HG02588 (cell line): ENCODE results near the gene EPHA8.

Experiments used
- ATAC-seq: cut with Tn5 transposase; IDR thresholded peaks from one replicate; pipeline ENCODE4 v1.9.1; 2021; ENCODE audit warnings: mild to moderate bottlenecking, moderate library complexity; ENCODE audit not compliant: unreplicated experiment

The EPHA8 gene

DNA sequence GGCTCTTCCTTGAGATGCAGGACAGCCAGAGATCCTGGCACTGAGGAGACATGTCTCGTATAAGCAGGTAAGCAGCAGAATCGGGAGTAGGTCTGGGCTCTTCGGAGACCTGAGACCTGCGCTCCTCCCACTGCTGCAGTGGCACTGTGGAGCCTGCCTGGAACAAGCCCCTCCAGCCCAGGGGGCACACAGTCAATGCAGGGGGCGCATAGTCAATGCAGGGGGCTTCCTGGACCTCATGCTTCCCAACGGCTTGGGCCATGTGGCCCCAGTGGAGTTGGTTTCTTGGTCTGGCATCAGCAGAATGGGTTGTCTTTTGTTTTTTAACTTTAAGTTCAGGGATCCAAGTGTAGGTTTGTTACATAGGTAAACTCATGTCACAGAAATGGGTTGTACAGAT is 27.9 kb upstream of the EPHA8 start:
- ATAC-seq, result no peak

DNA sequence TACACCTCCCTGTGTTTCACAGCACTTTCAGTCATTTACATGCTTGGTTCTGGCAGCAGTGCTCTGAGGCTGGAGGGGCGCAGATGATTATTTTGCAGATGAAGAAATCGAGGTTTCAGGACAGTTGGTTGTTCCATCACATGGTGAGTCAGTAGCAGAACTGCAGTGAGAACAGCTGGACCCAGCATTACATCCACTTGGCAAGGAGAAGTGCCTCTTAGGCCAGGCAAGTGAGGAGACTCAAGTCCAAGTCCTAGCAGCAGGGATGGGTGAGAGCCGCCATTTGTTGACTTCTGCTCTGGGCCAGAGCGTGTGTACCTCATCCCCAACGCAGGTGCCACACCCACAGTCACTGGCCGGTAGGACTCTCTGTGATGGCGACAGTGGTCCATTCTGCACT is 26.8 kb upstream of the EPHA8 start:
- ATAC-seq, result no peak

- no peak for ATAC-seq
Observed at GRCh38 chr1:22537441-22538139, 25.7 kb upstream of the EPHA8 start.

DNA sequence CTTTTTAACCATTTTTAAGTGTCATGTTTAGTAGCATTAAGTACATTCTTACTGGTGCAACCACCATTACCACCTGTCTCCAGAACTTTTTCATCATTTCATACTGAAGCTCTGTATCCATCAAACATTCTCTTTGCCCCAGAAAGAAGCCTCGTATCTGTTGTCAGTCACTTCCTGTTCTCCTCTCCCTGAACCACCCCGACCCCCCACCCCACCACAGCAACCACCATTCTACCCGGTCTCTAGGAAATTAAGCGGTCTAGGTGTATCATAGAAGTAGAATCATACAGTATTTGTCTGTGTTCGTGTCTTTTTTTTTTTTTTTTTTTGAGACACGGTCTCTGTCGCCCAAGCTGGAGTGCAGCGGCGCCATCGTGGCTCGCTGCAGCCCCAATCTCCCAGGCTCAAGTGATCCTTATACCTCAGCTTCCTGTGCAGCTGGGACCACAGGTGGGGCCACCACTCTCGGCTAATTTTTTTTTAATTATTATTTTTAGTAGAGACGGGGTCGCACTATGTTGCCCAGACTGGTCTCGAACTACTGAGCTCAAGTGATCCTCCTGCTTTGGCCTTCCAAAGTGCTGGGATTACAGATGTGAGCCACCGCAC is 23.7 kb upstream of the EPHA8 start:
- ATAC-seq, result no peak

GRCh38 chr1:22540337-22540736 is 23.0 kb upstream of the EPHA8 start:
- no peak for ATAC-seq

- ATAC-seq, result no peak
Observed at GRCh38 chr1:22542886-22543285, 20.4 kb upstream of the EPHA8 start.

GRCh38 chr1:22543679-22544078 is 19.6 kb upstream of the EPHA8 start:
- ATAC-seq, result no peak

DNA sequence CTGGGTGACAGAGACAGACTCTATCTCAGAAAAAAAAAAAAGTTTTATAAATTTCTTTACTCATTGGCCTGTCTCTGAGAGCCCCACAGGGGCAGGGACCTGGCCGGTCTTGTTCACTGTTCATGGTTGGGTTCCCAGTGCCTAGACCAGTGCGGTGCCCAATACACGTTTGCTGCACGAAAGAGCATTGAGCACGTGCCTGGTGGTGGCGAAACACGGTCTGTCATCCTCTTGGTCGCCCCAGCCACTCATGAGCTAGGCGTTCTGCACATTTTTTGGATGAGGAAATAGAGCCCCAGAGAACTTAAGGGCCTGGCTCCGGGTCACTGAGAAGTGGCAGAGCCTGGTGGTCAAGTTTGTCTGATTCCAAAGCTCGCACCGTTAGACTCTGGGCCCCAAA is 18.7 kb upstream of the EPHA8 start:
- no peak for ATAC-seq

GRCh38 chr1:22545141-22545540 is 18.1 kb upstream of the EPHA8 start:
- ATAC-seq, result no peak

GRCh38 chr1:22547186-22547817 is 16.0 kb upstream of the EPHA8 start:
- no peak for ATAC-seq

GRCh38 chr1:22547818-22548462 is 15.3 kb upstream of the EPHA8 start:
- no peak for ATAC-seq

- ATAC-seq, result no peak
Observed at GRCh38 chr1:22550021-22550420, 13.3 kb upstream of the EPHA8 start.

DNA sequence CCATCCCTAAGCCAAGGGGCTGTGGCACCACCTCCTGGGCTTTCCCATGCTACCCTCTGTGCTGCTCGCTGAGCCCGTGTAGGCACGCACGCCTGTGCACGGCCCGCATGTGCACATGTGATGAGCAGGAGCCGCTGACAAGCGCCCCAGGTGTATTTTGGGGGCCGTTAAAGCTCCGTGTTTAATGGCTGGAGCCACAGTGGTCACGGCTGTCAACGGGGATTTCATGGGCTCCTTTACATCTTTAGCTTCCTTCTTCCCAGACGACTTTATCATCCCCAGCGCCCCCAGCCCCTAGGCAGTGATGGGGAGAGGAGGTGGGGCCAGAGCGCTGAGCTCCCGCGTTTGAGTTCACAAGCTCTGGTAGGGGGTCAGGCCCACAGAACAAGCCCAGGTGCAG is 11.7 kb upstream of the EPHA8 start:
- ATAC-seq, result no peak

DNA sequence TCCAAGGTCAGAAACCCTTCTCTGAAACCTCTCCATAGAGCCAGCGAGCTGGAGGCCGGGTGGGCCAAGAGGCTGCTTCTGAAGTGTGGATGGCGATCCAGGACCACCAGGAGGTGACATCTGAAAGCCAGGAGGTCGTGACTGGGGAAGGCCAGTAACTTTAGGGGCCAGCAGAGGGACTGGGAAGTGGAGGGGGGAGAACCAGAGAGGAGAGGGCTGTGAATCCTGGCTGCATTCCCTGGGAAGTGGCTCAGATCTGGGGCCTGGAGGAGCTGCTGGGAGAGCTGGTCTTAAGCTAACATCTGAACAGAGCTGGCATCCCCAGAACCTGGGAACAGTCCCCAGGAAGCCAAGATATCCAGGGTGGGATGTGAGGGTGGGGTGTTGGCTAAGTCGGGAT is 11.3 kb upstream of the EPHA8 start:
- ATAC-seq, result no peak

- ATAC-seq, result no peak
Observed at GRCh38 chr1:22553104-22553880, 10.0 kb upstream of the EPHA8 start.

GRCh38 chr1:22553991-22554522 is 9.2 kb upstream of the EPHA8 start:
- no peak for ATAC-seq

- ATAC-seq, result no peak
Observed at GRCh38 chr1:22555371-22555656, 8.0 kb upstream of the EPHA8 start.

- ATAC-seq, result no peak
Observed at GRCh38 chr1:22556391-22557104, 6.7 kb upstream of the EPHA8 start.

DNA sequence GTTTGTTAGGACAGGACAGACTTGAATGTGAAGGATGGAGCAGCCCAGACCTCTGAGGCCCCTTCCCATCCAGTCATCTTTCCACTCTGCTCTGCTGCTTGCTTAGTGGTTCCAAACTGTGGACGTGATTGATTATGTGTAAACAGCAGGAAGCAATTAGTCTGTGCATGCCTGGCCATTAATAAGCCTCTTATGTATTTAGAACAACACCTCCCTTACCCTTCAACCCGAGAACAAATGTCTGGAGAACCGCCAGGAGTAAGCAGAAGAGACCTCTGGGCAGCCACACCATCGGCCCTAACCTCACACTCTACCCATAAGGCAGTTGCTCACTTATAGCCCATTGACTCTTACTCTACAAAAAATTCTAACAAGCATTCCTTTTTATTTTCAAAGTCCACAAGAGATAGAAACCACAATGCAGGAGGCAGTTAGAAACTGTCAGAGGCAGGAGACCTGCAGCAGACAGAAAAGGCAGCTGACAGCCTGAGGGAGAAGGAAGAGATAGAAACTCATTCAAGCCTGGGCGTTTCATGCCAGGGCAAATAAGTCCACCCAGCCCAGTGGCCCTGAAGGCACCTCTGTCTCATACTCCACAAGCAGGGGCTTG is 5.8 kb upstream of the EPHA8 start:
- no peak for ATAC-seq
